NT2/D1 (cell line): ENCODE measurements around the gene ASZ1.

Source experiments
- SUZ12 ChIP-seq: IDR thresholded peaks from 2 replicates; pipeline ENCODE4 v1.6.1; 2011; ENCODE audit not compliant: insufficient read length, insufficient read depth; ENCODE audit errors: extremely low read depth
- ZNF274 ChIP-seq: IDR thresholded peaks from 2 replicates; pipeline ENCODE4 v1.6.1; 2011; ENCODE audit warnings: mild to moderate bottlenecking, low read depth, low read length

DNA sequence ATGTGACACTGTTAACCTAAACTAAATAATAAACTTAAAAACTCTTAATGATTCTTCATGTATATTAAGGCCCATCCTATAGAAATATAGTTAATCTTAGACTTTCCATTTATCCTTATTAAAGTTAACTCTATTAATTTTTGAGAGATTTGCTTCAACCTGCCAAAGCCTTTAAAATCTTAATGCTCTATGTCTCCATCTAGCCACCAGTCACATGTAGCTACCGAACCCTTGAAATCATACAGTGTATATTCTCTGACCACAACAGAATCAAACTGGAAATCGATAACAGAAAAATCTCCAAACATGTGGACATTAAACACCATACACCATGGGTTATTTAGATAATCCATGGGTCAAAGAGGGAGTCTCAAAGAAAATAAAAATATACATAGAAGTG, 51.9 kb downstream of the ASZ1 start:
- TF ChIP-seq ZNF274, result no peak
- TF ChIP-seq SUZ12, result no peak
